GM12892 (cell line): ENCODE data around the gene OLAH.

Experiments used
- POLR2AphosphoS5 ChIP-seq: IDR thresholded peaks from 2 replicates; pipeline ENCODE4 v1.6.1; 2011; ENCODE audit warnings: low read depth, low read length, control low read depth
- TAF1 ChIP-seq: IDR thresholded peaks from 2 replicates; pipeline ENCODE4 v1.6.1; 2011; ENCODE audit warnings: low read depth, mild to moderate bottlenecking, control low read depth, low read length, borderline replicate concordance

GRCh38 chr10:15058689-15059088 lies 14.9 kb downstream of the OLAH start:
- TF ChIP-seq POLR2AphosphoS5 (no peak), TAF1 (no peak)
